SKM-1 (cell line): Measurements from ENCODE around the gene PSMD14.
"Not testable (repeated sequence)": the region's sequence is repeated elsewhere in the genome, so short reads cannot be mapped to it uniquely, and the experiment has no call there.

Experiments
- DNase-seq: peaks from one replicate; lab custom pipeline; 2025; ENCODE audit not compliant: unreplicated experiment; lab: John Stamatoyannopoulos, UW

Gene PSMD14

DNA sequence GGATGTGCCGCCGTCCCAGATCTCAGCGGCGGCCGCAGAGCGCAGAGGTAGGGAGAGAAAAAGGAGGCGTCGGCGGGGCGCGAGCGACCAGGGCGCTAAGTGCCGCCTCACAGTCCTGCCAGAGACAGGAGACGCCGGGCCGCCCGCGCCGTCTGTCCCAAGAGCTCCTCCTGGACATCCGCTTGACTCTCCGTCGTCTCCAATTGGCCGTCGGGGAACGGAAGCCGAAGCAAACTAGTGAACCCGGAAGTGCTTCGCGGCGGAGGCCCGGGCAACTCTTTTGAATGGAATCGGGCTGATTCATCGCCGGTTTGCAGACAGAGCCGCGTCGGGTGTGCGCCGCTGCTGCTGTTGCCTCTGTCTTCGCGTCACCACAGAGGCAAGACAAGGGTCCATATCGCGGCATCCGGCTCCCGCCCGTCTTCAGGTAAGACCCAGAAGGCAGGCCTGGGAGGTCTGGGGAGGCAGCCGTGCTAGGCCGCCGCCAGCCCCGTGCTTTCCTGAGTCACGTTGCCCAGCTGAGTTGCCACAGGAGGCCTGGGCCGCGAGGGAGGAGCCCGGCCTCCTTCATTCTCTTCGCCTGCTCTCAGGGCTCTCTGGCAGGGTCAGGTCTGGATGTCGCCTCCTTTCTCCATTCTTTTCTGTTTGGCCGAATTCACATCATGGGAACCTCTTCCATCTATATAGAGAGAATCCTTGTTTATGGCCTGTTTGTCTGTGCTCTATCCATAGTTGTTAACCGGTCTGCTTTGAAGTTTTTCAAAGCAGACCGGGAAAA, at the start of gene PSMD14:
Gene PSMD14 (plus strand): TSS at position 248 of the 778 bp plus-strand sequence. CDS start 10,401 bp downstream, outside the sequence.
- DNase-seq, result peak; percentile 88

- DNase-seq, result no peak
Measured at GRCh38 chr2:161265874-161266273, 42.4 kb upstream of the PSMD14 start.

GRCh38 chr2:161269111-161269510, 39.1 kb upstream of the PSMD14 start:
- no peak for DNase-seq

- DNase-seq, result peak; percentile 37
Measured at GRCh38 chr2:161273038-161273760, 35.0 kb upstream of the PSMD14 start.

DNA sequence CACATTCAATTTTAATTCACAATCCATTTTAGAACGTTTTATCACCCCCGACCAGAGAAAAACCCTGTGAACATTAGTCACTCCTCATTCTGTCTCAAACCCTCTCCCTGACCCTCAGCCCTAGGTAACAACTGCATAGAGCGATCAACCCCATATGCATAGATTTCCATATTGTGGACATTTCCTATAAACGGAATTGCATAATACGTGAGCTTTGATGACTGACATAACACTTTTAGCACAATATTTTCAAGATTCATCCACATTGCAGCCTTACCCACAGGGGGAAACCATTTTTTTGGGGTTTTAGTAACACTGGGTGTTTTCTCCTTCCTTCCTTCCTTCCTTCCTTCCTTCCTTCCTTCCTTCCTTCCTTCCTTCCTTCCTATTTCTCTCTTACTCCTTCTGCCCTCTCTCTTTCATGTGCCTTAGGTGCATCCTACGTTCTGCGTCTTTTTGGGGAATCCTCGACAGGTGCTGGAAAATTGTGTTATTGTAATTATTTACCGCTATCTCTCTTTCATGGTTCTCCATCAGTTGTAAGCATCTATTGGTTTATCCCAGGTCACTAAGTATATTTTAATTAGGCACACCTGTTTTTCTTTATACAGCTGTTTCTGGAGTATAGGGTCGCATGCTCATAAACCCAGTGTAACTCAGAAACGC, 29.5 kb upstream of the PSMD14 start:
- DNase-seq, result not testable (repeated sequence)

GRCh38 chr2:161279230-161279815, 28.9 kb upstream of the PSMD14 start:
- not testable (repeated sequence) for DNase-seq

DNA sequence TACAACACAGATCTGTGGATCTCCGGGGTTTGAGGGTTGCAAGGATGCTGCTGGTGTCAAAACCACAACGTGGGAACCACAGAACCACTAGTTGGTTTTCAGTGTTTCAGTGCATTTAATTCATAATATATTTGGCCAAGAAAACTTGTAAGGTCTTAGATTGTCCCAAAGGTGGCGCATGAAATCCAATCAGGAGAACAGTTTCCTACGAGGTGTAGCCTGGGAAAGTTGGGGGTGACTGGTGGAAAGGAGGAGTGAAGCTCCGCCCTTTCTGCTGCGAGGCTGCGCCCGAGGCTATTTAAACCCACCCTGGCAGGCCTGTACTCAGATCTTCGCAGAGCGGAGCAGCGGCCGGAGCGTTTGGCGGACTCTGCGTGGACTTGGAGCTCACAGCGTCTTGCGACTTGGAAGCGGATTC, 27.3 kb upstream of the PSMD14 start:
- not testable (repeated sequence) for DNase-seq

DNA sequence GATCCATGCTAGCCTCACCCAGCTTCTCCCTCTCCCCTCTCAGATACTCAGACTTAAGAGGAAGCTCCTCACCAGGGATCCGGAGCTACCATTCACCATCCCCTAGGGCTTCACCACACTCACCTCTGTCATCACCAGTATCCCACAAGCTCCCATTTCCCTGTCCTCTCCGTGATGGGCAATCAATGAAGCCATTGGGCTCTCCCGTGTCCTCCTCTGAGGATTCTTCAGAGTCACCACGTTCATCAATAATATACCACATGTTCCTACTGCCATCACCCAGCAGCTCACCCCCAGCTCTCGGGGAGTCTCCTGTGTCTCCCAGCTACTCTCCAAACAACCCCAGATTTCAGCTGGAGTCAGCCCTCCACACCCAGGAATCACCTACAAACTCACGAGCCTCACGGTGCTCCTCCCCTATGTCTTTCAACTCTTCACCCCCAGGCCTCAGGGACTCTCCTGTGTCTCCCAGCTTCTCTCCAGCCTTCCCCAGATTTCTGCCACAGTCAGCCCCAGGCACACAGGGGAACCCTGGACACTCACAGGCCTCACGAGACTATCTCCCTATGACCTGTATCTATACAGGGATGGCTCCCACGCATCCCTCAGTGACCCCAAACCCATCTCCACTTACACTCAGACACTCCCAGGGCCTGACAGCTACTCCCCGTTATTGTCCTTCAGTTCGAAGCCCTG, 26.5 kb upstream of the PSMD14 start:
- not testable (repeated sequence) for DNase-seq

DNA sequence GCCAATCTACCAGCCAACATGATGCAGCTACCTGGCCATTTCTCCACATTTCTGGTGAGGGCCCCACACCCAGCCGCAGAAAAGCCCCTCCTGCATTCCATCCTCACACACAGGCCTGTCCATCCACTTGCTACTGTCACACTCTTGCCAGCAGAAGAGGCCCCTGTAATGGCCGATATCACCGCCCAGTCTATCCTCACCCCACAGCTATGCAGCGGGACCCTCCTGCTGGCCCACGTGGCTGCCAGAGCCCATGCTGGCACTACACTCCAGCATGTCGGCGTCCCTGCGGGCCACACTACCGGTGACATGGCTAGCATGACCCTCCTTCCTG, 25.9 kb upstream of the PSMD14 start:
- DNase-seq, result not testable (repeated sequence)

DNA sequence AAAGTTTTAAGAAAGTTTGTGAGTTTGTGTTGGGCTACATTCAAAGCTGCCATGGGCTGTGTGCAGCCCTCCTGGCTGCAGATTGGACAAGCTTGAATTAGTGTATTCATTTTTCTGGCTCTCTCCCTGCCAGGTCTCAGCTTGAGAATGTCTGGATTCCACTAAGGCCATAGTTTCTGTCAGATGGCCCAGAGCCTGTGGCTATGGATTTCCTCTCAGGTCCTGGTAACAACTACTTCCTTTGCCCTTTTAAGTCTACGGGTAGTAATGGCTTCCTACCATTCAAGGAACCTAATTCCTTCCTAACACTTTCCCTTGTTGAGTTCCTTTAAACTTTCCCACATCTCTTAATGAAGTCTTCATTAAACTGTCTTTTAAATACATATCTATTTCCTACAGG, 24.3 kb upstream of the PSMD14 start:
- no peak for DNase-seq

- DNase-seq, result no peak
Measured at GRCh38 chr2:161303535-161304050, 4.6 kb upstream of the PSMD14 start.

DNA sequence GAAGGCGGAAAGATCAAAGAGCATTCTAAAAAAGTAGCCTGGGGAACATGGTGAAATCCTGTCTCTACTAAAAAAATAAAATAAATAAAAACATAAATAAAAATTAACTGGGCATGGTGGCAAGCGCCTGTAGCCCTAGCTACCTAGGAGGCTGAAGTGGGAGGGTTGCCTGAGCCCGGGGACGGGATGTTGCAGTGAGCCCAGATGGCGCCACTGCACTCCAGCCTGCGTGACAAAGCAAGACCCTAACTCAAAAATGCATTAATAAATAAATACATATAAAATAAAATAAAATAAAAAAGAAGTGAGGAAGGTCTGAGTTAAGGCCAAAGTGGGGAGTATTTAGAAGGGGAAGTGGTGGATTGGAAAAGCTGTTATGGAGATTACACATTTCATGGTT, 1.3 kb upstream of the PSMD14 start:
- no peak for DNase-seq

DNA sequence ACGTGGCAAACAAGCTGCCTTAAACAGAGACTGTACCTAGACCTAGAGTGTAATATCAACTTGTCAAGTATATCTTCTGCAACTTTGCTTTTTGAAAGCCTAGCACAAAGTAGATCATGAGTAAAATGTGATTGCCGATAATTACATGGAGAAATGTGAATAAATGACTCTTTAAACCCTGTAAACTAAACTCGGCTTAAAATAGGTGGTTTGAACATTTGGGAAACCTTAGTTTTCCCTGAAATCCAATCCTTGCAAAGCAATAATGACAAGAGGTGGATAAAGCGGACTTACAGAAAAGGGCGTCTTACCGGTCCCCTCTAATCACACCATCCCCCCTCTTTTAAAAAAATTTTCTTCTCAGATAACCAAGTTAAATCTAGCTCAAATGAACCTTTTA, 549 bp upstream of the PSMD14 start:
- no peak for DNase-seq

DNA sequence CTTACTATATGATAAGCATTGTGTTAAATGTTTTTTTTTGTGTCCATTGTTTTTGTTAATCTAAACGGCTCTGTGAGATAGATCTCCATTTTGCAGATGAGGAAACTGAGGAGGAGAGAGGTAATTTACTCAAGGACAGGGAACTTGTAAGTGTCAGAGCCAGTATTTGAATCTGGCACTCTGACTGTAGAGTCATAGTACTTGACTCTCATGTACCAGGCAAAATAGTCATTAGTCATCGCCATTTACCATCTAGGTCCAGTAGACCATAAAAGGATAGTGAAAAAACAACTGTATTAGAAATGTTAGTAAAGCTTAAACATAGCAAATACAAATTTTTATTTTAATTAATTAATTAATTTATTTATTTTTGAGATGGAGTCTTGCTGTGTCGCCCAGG, 4.8 kb downstream of the PSMD14 start:
- no peak for DNase-seq

DNA sequence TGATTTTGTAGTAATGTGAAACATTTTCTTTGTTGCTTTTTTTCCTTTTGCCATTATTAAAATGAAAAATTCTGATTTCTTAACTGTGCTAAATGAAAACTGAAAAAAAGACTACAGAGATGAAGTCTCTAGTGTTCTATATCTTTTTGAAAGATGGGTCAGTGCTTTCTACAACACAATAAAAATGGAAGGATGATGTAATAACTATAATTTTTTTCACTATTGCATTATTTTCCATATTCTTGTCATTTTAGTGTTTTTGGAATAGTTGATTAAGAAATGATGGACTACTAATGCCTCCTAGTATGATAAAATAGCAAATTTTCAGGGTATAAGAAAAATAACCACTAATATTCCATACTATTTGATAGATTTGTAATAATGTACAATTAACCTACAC, 7.2 kb downstream of the PSMD14 start:
- no peak for DNase-seq

DNA sequence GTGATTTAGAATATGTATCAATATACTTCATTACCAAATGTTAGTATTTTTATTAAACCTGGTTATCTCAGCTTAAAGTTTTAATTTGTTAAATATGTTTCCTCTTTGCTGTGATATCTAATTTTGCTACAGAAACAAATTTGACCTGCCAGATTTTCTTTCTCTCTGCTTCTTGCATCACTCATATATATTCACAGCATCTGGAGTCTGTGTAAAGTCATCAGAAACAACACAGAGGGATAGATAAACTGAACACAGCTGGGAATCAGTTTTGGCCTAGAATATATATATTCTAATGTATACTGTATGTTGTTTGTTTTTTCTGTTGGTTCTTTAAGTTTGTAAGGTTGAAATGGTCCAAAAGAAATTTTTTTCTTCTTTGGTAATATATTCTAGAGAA, 8.5 kb downstream of the PSMD14 start:
- no peak for DNase-seq

DNA sequence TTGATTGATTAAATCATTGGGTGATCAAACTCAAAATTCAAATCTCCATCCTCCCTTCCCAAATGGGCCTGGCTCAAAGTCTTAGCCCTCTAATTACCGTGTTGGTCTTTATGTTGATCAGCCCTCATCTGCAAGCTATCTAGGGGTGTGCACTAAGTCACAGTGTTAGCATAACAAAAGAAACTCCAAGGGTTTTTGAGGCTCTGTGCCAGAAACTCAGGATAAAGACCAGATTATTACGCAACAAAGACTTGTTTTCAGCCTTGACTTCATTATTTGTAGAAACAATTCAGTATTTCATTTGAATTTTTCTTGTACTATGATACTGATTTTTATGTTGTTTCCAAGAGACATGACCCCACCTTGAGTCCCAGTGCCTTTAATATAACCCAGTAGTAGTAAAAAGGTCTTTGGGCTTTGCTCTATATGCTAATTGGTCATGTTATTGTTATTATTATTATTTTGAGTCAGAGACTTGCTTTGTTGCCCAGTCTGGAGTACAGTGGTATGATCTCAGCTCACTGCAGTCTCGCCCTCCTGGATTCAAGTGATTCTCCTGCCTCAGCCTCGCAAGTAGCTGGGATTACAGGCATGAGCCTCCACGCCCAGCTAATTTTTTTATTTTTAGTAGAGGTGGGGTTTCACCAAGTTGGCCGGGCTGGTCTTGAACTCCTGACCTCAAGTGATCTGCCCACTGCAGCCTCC, 13.9 kb downstream of the PSMD14 start:
- DNase-seq, result no peak

DNA sequence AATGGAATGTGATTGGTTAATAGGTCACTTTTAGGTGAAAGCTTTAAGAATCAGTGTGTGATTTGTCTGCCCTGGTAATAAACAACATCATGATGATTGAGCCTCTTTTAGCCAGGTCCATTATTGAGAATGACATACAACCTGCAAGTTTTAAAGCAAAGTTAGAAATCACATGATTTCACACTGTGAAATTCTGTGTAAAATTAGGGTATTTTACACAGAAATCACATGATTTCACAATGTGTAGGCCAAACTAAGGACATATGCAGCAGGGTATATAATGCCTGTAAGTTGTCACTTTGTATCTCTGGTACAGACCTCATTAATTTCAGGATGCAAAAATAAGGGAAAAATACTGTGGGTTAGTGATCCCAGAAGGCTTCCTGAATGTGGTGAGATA, 16.7 kb downstream of the PSMD14 start:
- DNase-seq, result no peak

DNA sequence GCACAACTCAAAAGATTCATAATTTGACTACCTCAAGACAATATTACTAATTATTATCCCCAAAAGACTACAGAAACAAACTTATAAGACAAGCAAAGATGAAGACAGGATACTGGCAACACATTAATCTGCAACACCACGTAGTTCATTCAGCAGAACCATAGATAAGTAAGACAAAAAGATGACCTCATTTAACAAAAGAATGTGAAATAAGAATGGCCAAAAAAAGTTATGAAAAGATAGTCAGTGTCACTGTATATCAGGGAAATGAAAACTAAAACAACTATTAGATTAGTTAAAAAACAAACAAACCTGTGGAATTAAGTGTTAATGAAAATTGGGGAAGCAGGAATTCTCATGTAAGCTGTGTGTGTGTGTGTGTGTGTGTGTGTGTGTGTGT, 19.4 kb downstream of the PSMD14 start:
- DNase-seq, result no peak

- DNase-seq, result no peak
Measured at GRCh38 chr2:161332371-161332967, 24.2 kb downstream of the PSMD14 start.
